Measurements from ENCODE around the gene DBX1.
"Not testable (repeated sequence)": the region's sequence is repeated elsewhere in the genome, so short reads cannot be mapped to it uniquely, and the experiment has no call there.

Gene DBX1

DNA sequence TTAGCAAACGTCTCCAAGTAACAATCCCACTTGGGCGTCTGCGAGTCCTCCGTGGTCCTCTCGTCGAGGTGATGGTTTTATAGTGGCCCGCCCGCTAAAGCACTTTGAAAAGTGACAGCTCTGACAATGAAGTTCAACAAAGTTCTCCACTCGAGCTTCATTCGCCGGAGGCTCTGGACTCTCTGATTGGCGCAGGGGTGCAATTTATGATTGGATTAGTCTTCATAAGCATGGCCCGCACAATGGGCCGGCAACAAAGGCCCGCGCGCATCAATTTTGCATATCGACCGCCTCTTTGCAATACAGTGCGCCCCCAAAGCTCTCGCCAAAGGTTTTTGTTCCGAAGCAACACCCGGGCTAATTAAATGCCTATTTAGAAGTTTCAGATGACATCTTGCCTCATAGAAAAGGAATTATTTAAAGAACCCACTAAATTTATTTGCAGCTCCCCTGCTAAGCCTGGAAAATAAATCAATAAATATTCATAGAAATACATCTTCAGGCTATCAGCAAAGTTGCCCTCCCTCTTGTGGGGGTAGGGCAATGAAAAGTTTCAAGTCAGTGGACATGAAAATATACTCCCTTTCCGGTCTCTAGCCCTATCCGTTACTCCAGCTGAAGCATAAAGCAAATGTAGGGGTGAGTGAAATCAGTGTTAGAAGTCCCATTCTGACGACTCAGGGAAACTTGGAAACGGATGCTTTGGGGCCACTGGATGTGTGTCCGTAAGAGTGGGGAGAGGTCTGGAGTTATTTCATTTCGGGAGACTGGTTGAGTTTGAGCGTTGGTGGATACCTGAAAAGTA is at the start of gene DBX1:
TSS of gene DBX1 (minus strand) at position 51 of the 805 bp plus-strand sequence. CDS start 151 bp downstream, outside the sequence.
- no peak for DNase-seq (ENCODE audit: low read depth, low spot score)

DNA sequence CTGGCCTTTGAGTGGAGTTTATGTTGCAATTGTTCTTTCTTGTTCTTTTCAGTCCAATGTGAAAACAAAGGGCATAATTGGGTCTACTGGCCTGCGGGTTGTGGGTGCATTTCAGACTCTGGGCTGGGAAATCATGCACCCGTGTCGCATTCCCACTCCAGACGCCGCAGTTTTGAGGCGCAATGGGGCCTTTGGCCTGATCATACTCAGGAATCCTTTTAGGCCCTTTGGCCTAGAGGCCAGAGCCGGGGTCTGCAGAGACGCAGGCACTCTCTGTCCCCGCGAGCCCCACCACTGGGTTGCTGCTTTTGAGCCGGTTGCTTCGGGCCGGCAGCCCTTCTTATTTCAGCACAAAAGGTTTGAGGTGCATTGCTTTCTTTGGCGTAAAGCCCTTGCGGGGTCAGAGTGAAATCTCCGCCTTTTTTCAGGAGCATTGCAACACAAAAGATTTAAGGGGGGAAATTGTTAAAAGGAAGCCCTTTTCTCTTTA is 48.4 kb upstream of the DBX1 start:
- no peak for DNase-seq (ENCODE audit: low read depth, low spot score)

DNA sequence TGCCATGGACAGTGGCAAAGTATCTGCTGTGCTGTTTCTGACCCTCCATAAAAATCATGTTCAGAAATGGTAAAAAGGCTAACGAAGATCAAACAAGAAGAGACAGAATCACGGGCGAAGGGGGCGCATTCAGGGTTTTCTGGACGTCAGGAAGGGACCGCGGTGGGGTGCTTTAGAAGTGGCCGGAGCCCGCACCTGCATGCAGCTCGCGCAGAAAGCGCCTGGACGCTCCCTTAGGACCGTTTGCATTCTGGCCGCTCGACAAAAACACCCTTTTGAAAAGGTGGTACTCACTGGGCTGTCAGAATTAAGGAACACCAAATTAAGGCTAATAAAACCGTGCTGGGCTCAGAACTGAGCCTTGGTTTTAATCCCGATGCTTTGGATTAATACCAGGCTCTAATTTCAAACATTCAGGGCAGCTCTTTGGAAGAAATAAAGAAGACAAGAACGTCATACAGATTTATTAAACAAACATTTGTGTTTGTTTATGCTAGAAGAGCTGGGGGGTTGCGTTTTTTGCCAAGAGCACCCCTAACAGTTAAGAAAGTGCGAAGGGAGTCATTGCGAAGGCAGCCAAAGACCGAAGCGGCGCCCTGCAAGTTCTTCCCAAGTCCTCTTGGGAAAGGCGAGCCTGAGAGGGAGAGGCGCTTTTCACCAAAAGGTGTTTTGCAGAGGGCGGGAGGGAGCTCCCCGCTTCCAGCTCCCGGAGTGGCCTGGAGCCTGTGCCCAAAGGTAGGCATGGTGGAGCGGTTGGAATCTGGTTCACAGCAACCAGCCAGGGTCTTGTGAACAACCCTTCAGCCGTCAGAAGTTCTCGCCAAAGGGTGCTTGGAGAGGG is 47.7 kb upstream of the DBX1 start:
- DNase-seq (ENCODE audit: low read depth, low spot score) = no peak

GRCh38 chr11:20205807-20206206 is 45.5 kb upstream of the DBX1 start:
- no peak for DNase-seq (ENCODE audit: low read depth, low spot score)

DNA sequence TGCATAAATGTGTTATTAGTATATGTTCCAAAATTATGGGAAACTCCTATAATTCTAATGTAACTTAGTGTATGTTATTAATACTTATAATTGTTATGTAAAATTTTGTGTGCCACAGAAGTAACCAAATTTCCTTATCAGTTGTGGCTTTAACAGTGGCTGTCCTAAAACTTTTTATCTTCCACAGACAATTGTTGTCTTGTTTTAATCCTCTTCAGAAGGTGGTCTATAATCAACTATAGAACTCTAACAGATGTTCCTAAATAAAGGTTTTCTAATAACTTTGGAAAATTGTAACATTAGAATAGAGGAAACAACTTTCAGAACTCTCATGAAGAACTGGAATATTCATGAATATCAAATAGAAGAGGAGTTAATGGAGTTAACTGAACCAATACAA is 44.4 kb upstream of the DBX1 start:
- no peak for DNase-seq (ENCODE audit: low read depth, low spot score)

GRCh38 chr11:20203831-20204230 is 43.6 kb upstream of the DBX1 start:
- no peak for DNase-seq (ENCODE audit: low read depth, low spot score)

DNA sequence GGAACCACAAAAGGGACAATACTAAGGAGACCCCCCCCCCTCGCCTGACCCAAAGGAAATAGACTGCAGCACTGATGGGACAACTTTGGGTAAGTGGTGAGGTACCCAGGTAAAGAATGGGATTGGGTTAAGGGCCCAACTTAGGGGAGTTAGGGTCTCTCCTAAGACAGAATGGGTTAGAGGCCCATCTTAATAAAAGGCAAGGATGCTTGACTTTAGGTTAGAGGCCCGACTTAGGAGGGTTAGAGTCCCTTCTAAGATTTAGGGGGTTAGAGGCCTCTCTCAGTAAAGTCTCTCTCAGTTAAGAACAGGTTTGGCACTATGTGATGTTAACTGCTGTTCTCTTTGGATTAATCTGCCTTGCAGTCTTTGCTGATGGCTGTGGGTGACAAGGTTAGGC is 41.0 kb upstream of the DBX1 start:
- no peak for DNase-seq (ENCODE audit: low read depth, low spot score)

GRCh38 chr11:20200331-20200955 is 40.2 kb upstream of the DBX1 start:
- not testable (repeated sequence) for DNase-seq (ENCODE audit: low read depth, low spot score)

DNA sequence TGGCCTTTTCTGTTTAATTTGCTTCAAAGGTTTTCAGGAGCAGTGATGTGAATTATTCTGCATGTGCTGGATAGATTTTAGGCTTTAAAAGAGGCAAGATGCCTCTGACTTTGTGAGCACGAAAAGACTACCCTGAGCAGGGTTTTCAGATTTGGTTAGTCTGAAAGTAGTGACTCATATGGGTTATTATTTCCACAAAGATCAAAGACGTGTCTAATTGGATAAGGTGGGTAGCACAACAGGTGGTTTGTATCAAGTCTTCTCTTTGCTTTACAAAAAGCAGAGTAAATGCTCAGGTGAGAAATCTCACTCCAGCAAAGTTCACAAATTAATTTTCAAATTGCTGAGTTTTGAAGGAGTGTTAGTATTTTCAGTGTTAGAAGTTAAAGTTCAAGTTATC is 37.6 kb upstream of the DBX1 start:
- DNase-seq (ENCODE audit: low read depth, low spot score) = no peak

DNA sequence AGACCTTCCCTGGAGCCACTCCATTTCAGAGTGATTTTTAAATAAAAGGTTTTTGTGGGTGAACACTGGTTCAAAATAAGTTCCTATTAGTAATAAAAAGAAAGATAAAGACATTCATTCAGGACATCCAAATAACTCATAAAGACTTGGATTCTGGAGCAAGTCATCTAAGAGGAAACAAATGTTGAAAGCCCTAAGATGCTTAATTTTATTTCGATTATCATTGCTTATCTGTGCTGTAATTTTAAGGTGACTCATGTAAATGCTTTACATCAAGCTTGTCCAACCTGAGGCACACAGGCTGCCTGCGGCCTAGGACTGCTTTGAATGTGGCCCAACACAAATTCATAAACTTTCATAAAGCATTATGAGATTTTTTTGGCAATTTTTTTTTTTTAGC is 34.2 kb upstream of the DBX1 start:
- no peak for DNase-seq (ENCODE audit: low read depth, low spot score)

GRCh38 chr11:20193307-20193706 is 33.0 kb upstream of the DBX1 start:
- DNase-seq (ENCODE audit: low read depth, low spot score) = no peak

DNA sequence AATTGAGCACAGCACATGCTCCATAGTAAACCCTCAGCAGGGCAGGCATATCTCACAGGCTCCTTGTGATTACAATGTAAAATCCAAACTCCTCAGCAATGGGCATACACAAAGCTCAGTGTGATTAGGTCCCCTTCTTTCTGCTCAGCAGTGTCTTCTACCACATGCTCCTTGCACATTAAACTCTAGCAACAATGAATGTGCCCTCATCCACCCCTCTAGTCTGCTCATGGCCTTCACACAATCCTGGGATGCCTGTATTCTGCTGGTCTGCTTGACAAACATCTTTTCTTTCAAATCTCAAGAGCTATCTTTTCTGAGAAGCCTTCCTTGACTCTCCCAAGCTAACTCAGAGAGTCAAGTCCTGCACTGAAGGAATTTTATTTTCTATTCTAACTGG is 32.4 kb upstream of the DBX1 start:
- DNase-seq (ENCODE audit: low read depth, low spot score) = no peak

- DNase-seq (ENCODE audit: low read depth, low spot score) = no peak
These were observed 31.9 kb upstream of the DBX1 start for GRCh38 chr11:20192151-20192550.

DNA sequence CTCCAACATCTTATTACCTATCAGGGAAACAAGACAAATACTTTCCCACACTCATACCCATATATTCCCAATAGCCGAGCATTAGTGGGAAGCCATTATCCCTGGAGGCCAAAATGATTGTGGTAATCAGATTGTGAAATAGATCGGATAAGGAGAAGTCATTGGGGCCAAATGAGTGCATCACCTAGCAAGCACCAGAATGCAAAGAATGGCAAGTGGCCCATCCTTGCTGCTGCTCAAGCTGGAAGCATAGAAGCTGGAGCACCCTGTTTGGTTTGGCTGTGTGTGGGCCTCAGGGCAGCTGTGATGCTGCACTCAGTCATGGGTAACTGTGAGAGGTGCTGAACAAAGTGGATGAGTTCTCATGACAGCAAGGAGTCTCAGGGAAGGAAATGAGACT is 18.7 kb upstream of the DBX1 start:
- no peak for DNase-seq (ENCODE audit: low read depth, low spot score)

DNA sequence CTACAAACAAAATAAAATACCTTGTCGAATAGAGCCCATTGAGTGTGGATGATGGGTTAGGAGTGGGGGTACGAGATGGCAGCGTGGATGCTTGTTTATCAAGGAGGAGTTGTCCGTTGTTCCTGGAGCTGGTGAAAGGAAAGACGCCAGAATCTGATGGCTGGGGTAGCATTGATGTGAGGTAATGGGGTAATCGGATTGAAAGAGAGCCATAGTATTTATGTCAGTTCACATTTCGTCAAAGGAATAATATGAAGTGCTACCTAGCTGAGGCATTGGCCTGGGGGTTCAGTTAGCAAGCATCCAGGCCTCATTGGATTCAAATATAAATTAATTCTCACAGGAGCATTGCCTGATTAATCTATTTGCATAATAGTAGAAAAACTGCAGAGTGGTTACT is 16.9 kb upstream of the DBX1 start:
- no peak for DNase-seq (ENCODE audit: low read depth, low spot score)

GRCh38 chr11:20172721-20173447 is 12.6 kb upstream of the DBX1 start:
- no peak for DNase-seq (ENCODE audit: low read depth, low spot score)

DNA sequence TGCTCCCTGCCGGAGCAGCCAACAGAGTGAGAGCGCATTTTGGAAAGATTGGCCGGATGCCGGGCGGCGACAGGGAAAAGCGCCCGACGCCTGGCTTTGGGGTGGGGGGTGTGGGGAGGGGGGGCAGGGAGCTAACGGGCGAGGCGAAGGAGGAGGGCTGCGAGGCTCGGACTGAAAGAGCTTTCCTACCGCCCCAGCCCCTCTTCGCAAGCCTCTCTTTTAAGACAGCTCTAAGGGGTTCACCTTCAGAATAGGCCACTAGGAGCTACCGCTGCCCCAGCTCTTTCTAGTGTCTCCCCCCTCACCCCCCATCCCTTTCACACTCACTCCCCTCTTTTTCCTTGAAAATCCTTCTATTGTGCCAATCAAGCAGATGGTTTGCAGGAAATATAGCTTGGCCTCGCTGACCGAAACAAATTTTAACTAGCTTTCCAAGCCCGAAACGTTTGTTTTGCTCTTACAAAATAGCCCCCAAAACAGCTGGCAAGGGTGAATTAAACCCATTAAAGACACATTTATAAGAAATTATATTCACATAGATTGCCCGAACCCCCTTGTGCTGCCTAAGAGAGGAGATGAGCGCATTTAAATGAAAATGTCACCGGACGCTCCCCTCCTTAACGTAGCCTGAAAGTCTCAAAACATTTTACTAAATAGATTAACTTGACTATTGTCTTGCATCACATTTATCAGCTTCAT is 3.7 kb upstream of the DBX1 start:
- no peak for DNase-seq (ENCODE audit: low read depth, low spot score)

DNA sequence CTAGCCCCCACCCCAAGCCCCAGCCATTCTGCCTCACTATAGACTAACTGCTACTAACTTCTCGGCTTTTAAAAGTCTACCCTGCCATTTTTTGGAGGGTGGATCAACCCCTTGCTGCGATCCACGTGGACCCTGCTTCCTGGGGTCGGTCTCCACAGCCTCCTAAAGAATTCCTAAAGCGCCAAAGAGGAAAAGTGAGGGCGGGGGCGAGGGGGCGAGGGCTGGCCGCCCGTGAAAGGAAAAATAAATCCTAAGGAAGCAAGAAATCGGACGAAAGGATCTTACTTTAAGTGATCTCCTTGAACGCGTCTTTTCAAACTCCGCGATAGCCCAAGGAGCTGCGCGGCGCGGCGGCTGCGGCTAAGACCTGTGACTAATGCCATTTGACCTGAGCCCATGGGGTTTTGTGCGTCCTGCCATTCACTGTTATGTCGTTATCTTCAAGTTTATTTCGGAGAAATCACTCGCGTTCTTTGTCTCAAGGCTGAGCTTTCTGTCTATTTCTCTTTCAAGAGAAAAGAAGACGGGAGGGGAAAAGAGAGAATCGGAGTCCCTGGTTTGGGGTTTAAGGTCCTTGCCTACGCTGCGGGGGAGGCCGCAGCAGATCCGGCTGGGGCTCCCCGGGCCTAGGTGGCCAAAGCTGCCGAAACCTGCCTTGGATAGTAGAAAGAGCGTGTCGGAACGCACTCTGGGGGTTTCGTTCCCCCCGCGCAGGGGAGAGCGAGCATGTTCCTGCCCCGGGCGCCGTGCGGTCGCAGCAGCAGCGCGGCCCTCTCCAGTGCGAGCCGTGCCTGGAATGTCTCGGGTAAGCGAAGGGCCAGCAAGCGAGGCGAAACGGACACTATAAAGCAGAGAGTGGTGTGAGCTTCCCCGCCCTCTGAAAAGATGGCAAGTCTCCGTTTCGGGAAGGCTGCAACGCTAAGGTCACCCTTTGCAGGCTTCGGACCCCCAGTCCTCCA is 2.8 kb upstream of the DBX1 start:
- no peak for DNase-seq (ENCODE audit: low read depth, low spot score)

DNA sequence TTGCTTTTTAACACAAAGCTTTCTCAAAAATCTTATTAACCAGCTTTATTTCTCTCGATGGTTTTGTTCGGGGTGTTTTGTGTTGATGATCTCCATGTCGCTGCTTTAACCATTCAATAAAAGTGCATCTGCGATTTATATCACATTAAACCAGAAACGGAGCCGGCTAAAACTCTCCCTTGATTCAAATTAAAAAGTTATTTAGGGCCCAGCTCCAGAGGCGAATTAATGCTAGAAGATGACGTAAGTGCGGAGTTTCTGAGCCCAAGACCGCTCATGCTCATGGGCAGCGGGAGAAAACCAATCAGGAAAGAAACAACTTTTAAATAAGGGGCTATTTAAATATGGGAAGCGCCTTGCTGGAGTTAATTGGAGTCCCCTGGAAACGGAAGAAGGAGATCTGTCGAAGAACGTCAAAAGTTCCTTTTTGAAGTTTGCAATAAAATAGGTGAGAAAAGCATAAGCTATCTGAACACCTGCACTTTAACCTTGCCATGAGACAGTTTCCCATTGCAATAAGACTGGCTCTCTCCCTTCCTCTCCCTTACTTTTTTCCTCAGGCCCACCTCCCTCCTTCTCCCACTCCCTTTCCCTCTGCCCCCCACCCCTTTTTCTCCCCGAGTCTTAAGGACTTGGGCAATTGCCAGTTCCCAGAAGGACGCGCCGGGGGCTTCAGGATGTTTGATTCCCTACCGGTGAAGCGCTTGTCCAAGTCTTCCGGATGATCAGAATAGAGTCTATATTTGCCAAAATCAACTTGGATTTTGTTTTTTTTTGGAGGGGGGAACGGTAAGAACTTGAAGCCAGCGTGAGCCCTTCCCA is 1.9 kb upstream of the DBX1 start:
- DNase-seq (ENCODE audit: low read depth, low spot score) = no peak
